Fibroblast of skin of abdomen (primary cell): Measurements from ENCODE around the gene DCST1.

Experiments used
- DNase-seq: peaks from one replicate; pipeline ENCODE4 v3.0.0-alpha.2; 2013

The DCST1 gene

DNA sequence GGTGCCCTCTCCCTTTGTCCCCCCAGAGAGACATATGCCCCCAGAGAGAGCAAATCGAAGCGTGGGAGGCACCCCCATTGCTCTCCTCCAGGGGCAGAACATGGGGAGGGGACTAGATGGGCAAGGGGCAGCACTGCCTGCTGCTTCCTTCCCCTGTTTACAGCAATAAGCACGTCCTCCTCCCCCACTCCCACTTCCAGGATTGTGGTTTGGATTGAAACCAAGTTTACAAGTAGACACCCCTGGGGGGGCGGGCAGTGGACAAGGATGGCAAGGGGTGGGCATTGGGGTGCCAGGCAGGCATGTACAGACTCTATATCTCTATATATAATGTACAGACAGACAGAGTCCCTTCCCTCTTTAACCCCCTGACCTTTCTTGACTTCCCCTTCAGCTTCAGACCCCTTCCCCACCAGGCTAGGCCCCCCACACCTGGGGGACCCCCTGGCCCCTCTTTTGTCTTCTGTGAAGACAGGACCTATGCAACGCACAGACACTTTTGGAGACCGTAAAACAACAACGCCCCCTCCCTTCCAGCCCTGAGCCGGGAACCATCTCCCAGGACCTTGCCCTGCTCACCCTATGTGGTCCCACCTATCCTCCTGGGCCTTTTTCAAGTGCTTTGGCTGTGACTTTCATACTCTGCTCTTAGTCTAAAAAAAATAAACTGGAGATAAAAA is 53.4 kb downstream of the DCST1 start:
- DNase-seq: no peak

DNA sequence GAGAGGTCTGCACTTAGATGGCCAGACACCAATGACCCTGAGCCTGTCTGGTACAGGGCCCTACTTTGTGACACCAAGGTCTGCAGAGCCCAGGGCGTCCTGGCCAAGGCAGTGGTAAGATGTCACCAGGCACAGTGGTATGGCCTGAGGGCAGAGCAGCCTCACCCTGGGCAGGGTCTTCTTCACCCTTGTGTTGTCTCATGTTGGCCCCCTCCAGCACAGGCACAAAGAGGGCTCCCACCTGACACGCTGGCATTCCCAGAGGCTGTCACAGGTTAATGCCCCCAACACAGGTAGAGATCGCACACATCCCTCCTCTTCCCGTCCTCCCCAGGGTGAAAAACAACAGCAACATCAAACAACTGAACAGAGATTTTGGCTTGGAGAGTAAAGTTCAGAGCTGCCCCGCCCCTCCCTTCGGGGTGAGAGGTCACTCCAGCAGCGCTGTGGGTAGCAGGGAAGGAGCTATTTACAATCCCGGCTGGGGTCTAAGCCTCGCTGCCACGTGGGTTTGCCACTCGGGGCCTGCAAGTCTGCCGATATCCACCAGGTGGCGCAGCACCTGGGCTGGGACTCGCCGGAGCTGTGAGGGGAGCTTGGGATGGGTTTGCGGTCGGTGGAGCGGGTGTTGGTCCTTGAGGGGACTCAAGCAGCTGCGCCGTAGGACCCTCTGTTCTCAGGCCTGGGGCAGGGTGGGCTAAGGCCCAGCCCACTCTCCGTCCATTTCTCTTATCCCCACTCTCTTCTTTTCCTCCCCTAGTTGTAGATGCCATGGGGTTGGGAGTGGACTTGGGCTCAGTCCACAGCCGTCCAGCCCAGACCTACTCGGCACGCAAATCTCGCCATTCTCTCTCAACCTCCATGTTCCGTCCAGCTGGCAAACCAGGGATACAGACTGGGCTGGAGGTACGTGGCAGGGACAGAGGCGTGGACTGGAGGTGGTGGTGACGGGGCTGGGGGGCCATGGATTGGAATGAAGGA is 57.7 kb downstream of the DCST1 start:
- DNase-seq: peak; percentile 61

DNA sequence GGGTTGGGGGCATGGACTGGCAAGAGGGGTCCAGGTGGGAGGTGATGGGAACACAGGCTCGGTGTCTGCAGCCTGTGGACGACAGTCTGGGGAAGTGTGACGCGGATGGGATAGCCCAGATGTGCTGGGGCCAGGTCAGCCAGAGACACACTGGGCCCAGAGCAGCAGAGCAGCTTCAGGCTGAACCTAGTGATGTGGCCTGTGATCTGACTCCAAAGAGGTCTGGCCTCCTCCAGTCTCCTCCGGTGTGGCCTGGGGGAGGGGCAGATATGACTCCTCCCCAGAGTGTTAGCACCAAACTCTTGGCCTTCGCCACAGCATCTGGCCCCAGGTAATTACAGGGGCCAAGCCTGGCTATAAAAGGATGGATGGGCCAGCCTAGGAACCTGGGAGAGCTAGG is 58.5 kb downstream of the DCST1 start:
- DNase-seq: no peak

DNA sequence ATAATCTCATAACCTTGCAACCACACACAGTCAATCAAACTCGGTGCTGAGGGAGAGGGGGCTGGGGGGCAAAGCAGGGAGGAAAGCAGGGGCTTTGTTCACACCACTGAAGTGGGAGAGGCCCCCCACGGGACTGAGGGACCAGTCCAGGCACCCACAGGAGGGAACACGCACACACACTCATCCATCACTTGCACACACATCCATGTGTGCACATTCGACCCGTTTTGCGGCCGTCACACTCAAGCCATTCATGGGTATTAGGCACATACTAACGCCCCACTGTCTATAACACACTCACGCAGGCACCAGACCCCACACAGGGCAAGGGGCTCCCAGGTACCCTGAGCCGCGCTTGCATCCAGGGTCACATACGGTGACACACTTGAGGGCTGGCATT is 59.0 kb downstream of the DCST1 start:
- no peak for DNase-seq

DNA sequence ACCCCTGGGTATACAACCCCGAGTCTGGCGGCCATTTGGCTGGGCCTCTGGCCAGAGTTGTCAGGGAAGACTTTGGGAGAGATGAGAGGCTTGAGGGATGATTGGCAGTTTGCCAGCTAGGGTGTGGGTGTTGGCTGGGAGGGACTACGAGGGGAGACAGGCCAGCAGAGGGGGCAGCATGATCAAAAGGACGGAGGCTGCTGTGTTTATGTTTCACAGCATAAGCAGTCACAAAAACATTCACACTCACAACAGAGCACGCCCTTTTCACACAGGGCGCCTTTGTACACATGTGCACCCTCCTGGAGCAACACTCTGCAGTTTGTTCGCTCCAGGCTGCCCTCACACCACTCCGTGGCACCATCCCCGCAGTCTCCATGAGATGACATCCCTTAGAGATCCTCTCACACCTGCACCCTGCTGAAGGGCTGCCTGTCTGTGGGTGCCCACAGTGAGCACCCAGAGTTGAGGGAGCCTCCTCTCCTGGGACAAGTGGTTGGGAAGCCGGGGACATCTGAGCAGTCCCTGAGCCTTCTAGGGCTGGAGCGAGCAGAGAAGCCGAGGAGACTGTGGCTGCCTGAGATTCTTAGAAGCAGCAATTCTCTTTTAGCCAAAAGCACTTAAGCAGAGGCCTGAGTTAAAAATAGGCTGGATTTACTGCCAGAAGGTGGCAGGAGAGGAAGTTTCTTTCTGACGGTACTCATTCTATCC is 60.4 kb downstream of the DCST1 start:
- DNase-seq: peak; percentile 33

DNA sequence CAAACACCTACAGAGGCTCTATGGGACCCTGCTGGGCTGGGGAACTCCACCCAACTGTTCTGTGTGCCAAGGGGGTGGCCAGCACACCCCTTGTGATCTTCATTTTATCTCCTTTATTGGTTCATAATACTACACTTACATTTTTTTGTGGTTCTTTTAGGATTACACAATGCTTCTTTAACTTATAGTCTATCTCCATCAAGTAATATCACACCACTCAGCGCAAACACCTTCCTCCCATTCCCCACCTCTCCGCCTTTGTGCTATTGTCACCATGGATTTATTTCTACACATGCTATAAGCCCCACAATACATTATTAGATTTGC is 61.0 kb downstream of the DCST1 start:
- DNase-seq: no peak

DNA sequence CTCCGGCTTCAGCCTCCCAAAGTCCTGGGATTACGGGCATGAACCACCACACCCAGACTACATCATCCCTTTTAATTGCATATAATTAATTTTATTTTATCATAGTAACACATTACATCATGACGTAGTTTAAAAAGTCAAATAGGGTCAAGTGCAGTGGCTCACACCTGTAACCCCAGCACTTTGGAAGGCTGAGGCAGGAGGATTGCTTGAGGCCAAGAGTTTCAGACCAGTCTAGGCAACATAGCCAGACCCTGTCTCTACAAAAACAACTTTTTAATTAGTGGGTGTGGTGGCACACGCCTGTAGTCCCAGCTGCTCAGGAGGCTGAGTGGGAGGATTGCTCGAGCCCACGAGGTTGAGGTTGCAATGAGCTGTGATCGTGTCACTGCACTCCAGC is 65.7 kb downstream of the DCST1 start:
- DNase-seq: no peak
